ENCODE results near the gene KCNIP3. TPM values are rescaled to one million over a fixed set of nuclear protein-coding genes. Genes with fewer than 3 reads are reported as not detected.

The KCNIP3 gene
- total RNA-seq, 1 donor from 2014 or later: 4.9 TPM

DNA sequence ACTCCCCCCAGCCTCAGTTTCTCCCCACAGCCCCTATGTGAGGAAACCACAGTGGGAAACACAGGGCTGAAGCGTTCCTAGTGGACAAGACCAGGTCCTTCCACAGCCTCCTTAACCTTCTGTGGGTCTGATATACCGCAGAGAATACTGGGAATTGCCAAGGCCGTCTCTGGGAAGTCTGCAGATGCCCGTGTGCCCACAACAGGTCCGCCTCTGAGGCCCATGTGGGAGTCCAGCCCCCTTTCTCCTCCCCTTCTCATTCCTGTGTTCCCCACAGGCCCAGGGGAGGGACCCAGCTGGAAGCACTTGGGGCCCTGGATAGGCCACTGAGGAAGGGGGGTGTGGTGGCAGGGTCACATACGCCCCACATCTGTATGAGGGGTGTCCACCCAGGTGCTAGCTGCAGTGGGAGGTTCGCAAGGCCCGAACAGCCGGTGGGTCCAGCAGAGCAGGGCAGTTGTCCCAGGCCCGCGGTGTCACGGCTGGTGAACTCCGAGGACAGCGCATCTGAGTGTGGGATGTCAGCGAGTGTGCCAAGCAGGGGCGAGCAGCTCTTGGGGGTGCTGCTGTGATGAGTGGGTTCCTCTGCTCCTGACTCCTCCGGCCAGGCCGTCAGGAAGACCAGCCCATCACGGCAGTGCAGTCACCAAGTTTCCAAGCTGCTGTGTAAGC is 2.4 kb upstream of the KCNIP3 start:
- no peak for DNase-seq (ENCODE audit: low read depth)

DNA sequence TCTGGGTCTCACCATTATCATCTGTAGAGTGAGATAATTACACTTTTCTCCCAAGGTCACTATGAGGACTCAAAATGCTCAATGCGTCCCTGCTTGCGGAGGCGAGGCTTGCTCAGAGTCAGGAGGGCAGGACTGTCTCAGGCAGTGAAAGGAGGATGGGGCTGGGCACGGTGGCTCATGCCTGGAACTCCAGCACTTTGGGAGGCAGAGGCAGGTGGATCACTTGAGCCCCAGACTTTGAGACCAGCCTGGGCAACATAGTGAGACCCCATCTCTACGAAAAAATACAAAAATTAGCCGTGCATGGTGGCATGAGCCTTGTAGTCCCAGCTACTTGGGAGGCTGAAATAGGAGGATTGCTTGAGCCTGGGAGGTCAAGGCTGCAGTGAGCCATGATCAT is 1.8 kb upstream of the KCNIP3 start:
- DNase-seq (ENCODE audit: low read depth): no peak

DNA sequence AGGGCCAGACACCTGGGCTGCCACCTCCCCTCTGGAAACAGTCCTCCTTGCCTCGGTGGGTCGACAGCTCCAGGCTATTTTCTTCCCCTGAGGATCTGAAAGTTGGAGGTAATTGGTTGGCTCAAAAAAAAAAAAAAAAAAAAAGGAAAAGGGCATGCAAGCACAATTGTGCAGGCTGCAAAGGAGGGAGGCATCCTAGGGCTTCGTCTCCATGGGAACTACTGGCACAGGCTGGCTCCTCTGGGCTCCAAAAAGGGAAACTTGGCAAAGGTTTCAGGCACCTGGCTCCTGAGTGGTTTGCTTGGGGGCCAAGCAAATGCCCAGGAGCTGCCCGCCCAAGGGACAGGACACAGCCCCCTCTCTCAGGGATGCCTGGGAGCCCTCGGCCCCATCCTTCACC is 1.1 kb upstream of the KCNIP3 start:
- DNase-seq (ENCODE audit: low read depth): no peak

DNA sequence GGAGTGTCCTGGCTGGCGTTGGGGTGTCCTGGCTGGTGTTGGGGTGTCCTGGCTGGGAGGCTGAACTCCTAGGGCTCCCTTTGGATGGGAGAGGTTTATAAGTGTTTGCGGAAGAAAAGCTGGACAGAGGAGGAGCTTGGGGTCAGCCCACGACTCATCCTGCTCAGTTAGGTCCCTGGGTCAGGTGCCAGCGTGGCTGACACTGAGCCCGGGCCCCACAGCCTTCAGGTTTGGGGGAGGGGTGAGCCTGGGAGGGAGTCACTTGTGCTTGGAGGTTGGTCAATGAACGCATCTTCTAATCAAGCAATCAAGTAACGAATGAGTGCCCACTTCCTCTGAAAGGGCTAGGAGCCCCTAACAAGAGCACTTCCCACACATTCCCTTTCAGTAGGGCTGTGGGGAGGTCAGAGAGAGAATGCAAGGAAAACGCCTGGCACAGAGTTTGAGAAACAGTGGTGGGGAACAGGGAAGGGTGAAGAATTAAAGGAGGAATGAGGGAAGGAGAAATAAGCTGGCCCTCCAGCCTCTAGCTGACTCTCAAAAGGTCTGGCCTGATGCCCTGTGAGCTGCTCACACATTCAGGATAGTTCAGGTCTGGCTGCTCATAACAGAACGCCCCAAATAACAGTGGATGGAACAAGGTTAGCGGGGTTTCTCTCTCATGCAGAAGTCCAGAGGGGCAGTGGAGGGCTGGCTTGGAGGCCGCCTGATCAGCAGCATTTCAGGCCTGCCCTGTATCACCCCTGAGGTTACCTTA is 670 bp downstream of the KCNIP3 start:
- peak; percentile 57 for DNase-seq (ENCODE audit: low read depth)

DNA sequence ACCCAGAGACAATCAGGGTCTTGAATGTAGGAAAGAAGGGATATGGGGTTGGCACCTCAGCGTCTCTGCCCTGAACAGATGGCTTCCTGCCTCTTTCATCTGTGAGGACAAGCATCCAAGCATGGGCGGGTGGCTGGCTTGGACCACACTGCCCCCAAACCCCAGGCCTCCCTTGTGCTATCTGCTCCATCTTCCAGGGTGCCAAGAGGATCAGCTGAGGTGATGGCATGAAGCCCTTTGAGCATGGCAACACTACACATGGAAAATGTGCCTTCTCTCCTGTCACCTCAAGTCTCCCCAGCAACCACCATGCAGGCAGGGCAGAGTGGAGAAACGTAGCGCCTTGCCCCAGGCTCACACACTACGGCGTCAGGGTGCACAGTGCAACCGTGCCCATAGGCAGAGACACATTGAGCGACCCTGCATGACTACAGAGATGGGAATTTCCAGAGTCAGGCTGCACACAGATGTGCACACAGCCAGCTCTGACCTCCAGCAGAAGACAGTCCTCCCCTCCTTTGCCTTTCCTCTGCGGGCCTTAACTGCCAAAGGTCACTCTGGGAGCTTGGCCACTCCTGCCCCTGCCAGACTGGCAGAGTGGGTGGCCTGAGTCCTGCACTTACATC is 1.5 kb downstream of the KCNIP3 start:
- no peak for DNase-seq (ENCODE audit: low read depth)

DNA sequence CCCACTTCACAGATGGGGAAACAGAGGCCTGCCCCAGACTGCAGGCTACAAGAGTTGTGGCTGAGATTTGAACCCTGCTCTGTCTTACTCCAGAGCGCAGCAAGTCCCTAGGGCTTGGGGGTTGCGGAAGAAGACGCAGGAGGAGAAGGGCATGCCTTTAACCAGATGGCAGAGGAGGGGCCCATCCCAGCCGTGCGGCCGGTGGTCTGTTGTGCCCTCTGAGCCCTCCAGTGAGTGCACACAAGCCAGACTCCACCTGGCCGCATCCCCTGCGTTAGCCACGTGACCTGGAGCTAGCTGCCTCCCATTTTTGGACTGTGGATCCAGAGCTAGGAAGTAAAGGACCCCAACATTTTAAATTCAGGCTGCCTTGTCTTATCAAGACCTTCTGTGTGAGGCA is 2.8 kb downstream of the KCNIP3 start:
- DNase-seq (ENCODE audit: low read depth): no peak

DNA sequence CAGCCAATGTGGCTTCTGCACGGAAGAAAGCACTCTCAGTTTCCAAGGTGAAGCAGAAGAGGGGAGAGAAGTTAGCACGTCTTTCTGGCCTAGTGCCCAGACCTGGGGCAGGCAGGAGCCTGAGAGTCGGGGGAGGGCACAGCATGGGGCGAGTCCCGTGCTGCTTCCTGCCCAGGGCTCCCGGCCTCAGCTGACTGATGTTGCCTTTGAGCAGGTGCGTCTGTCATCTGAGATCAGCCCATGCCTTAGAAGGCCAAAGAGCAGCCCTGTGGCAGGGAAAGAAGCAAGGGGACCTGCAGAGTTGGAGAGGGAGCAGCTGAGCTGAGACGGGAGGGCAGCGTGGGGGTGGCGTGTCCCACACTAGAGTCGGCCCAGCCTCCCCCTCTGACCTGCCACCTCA is 3.3 kb downstream of the KCNIP3 start:
- peak; percentile 91 for DNase-seq (ENCODE audit: low read depth)

DNA sequence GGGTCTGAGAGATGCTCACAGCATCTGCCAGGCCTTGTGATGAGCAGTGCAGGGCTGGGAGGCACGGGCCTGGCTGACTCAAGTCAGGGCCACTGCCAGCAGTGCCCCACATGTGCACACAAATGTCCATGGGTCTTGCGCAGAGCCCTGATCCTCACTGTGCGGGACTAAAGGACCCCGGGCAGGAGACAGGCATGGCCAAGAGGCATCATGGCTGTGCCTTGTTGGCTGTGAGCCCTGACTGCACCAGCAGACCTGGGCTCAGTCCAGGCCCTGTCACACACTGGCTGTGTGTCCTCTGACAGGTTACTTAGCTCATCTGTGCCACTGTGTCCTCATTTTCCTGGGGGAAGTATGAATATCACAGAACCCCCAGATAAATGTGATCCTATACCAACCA is 4.0 kb downstream of the KCNIP3 start:
- DNase-seq (ENCODE audit: low read depth): no peak

DNA sequence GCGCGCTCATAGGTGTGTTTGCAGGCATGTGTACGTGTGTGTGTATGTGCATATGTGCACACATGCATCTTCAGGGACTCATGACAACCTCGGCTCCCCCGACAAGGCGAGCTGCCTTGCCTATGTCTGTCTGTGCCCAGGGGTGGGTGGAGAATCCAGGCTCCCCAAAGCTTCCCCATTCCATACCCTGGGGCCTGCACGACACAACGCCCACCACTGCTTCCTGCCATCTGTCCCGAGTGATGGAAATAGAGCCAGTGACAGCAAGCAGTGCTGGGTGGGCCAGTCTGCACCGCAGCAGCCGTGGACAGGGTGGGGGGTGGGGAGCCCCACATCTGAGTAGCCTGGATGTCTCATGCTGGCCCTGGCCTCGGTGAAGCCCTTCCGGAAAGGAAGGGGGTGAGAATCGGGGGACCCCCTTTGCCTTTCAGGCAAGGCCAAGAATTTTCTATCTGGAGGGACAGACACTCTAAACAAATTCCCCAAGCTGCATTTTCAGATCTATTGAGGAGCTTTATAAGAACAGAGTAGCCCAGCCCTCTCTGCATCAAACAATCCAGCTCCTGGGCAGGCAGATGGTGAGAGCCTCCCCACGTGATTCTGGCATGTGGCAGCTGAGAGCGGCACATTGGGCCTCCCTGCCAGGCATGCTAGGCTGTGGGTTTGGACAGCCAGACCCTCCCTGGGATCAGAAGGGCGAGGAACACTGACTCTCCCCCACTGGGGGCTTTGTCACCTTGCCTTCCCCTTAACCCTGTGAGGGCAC is 4.9 kb downstream of the KCNIP3 start:
- DNase-seq (ENCODE audit: low read depth): peak; percentile 75

DNA sequence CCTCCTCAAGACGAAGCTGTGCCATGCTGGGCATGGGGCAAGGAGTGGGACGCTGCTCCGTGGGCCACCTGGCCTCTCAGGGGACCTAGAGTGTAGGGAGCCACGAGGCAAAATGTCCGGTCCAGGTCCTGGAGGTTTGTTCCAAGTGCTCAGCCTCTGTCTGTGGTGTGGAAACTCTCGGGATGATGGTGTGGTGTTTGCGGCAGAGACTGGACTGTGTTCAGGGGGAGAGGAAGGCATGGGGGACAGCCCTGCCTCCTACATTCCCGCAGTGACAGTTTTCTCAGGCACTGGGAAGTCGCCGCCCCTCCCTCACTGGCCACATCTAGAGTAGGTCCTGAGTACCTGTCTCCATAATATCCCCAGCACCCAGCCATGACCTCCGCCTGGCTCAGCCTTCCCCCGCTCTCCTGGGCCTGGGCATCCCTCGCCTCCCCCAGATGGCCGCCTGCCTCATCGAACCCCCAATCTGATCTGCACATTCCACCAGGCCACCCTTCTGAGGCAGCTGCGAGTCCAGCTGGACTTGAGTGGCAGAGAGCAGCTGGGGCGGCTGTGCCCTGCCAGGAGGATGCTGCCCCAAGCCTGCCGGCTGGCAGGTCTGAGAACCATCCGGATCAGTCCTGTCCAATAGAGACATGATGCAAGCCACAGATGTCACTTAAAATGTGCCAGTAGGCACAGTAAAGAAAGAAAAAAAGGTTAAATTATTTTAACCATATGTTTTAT is 6.2 kb downstream of the KCNIP3 start:
- DNase-seq (ENCODE audit: low read depth): peak; percentile 94

DNA sequence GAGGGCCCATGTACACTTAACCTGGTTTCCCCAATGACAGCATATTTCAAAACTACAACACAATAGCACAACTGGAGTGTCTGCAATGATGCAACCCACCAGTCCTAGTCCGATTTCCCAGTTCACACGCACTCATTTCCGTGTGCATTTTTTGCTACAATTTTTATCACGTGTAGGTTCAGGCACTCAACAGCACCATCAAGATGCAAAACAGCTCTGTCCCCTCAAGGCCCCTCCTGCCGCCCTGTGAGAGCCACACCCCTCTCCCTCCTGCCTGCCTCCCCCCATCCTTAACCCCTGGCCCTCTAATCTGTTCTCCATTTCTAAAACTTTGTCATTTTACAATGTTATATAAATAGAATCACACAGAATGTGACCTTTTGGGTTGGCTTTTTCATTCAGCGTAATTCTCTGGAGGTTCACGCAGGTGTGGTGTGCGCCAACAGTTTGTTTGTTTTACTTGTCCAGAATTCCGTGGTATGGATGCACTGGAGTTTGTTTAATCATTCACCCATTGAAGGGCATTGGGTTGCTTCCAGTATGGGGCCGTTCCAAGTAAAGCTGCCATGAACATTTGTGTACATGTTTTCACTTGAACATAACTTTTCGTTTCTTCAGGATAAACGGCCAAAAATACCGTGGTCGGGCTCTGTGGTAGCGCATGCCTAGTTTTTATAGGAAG is 8.4 kb downstream of the KCNIP3 start:
- DNase-seq (ENCODE audit: low read depth): no peak

DNA sequence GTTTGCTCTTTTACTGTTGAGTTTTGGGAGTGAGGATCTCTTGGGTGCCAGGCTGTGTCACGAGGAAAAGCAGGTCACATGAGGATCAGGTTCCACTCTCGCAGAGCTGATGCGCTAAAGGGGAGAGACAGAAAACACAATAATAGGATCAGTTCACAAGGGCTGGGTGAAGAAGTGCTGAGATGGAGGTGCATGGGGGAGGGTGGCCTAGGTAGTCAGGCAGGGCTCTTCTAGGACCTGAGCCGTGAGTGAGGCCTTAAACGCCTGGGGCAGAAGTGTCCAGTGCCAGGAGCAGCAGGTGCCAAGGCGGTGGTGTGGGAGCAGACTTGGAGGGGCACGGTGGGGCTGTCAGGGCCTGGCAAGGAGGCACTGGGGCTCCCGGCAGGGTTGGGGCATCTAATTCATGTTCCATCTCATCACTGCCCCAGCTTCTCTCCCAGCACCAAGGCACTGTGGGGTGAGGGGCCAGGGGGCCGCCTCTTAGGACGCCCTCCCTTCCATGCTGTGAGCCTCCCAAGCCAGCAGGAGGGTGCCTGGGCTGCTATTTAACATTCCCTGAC is 9.3 kb downstream of the KCNIP3 start:
- no peak for DNase-seq (ENCODE audit: low read depth)

DNA sequence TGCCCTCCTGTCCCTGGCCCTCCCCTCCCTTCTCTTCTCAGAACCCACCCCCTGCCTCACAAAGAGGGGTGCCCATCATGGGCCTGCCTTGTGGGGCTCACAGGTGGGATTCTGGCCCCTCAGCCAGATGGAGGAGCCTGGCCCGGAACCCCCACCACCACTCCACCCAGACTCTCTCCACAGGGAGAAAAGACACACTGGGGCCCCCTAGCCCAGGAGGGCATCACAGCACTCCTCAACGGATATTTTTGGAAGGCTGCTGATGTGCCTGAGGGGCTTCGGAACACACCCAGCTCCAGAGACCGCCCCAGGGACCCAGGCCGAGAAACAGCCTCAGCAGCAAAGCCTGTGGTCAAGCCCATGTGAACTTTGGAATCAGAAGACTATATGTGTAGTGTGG is 9.9 kb downstream of the KCNIP3 start:
- DNase-seq (ENCODE audit: low read depth): no peak

DNA sequence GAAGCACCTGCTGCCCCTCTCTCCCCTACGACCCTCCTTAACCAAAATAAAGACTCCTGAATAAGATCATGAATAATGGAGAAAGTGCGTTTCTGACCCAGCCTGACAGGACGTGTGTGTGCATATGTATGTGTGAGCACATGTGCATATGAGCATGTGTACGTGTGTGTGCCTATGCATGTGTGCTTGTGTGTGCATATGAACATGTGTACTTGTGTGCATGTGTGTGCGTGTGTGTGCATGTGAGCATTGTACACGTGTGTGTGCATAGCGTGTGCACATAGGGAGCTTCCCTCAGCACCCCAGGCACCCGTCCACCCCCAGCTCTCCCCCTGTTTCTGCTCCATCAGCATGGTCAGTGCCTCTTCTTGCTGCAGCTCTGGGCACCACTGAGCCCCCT is 10.7 kb downstream of the KCNIP3 start:
- DNase-seq (ENCODE audit: low read depth): no peak

DNA sequence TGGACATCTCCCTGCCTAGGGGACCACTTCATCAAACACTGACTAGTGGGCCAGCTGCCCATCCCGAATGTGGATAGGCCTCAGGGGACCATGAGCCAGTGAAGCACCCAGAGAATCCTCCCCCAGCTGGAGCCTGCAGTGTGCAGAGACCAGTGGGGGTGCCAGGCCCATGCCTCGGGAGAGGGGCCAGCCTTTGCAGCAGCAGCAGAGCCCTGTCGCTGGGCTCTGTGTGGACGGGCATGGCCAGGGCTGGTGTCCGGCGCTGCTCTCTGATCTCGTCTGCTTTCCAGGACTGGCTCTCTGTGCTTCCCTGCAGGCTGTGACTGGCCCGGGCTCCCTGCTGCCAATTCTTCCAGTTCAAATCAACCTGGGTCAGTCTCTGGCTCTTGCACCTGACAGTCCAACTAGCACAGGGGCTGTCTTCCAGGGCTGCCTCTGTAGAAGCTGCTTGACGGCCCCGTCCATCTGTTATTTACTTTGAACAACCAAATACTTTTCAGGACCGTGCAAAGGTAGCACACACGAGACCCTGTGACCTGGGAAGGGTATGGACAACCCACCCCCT is 11.4 kb downstream of the KCNIP3 start:
- DNase-seq (ENCODE audit: low read depth): no peak

DNA sequence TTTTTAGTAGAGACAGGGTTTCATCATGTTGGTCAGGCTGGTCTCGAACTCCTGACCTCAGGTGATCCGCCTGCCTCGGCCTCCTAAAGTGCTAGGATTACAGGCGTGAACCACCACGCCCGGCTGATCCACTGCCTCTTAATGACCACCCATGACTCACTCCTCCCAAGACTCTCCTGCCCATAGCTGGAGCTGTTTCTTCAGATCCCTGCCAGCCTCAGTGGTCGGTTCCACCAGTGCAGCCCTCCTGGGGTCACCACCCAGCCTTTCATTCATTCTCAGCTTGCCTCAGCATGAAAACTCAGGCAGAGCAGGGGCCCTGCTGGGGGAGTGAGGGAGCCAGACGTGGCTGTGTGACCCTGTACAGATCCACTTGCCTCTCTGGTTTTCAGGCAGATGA is 12.5 kb downstream of the KCNIP3 start:
- peak; percentile 31 for DNase-seq (ENCODE audit: low read depth)

DNA sequence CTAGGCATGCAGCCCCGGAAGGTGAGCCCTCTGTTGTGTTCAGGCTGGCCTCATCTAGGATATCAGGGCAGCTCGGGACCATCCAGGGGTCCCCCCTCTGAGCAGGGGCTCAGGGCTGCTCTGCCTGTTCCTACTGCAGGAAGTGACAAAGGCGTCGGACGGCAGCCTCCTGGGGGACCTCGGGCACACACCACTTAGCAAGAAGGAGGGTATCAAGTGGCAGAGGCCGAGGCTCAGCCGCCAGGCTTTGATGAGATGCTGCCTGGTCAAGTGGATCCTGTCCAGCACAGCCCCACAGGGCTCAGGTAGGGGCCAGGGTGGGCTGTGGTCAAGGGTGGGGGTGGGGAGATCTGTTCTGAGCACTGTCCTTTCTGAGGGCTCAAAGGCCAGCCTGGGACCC is 13.1 kb downstream of the KCNIP3 start:
- DNase-seq (ENCODE audit: low read depth): no peak

DNA sequence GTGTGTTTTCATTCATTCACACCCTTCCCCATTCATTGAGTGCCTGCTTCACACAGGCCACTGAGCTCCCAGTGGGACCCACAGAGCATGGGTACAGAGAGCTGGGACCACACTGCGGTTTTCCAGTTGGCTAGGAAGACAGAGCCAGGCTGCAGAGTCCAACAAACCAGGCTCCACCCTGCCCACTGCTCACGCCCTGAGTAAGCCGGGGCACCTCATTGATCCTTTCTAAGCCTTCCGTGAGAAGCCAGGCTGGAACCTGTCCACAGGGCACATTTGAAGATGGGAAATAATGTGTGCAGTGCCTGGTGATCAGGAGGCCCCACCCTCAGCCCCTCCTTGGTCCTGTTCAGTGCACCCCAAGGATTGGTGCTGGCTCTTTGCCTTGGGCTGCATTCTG is 13.5 kb downstream of the KCNIP3 start:
- DNase-seq (ENCODE audit: low read depth): peak; percentile 70

DNA sequence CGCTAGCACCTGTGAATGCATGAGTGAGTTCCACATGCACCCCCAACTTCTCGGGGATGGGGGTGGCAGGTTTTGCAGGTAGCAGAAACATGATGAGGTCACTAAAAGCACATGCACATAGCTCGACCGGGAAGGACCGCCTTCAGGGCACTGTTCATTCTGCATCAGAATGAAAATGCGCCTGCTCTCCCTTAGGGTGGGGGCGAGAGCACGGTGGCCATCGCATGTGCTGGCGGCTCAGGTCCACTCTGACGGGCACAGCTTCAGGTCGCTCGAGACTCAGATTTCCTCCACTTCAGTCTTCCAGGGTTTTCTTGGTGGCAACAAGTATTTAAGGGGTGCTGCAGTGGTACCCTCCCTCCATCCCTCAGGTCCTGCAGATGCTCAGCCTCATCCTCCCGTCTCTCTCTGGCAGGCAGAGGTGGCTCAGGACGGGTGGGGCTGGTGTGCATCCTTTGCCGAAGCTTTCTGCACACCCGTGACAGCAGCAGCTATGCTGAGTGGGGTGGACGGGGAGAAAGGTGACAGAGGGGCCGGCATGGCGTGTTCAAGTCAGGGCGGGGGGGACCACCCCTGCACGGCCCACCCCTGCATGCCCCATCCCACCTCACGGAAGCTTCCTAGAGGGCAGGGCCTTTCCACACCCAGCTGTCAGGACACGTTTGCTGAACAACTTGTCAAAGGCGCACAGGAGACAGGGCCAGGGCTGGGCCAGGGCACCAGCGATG is 14.8 kb downstream of the KCNIP3 start:
- DNase-seq (ENCODE audit: low read depth): no peak
